GM18867 (cell line): ENCODE data around the gene CNN1.
"Not testable (repeated sequence)": the region's sequence is repeated elsewhere in the genome, so short reads cannot be mapped to it uniquely, and the experiment has no call there.

Experiments used
- ATAC-seq: cut with Tn5 transposase; IDR thresholded peaks from one replicate; pipeline ENCODE4 v1.9.1; 2021; ENCODE audit warnings: mild to moderate bottlenecking, moderate library complexity; ENCODE audit not compliant: unreplicated experiment

CNN1 gene

GRCh38 chr19:11598103-11598483, 59.4 kb downstream of the CNN1 start:
- ATAC-seq: no peak

- ATAC-seq: no peak
Measured at GRCh38 chr19:11598746-11599145, 60.1 kb downstream of the CNN1 start.

GRCh38 chr19:11599704-11600103, 61.1 kb downstream of the CNN1 start:
- ATAC-seq: not testable (repeated sequence)
